B cell (primary cell): ENCODE measurements around the gene ATRIP. TPM values are rescaled to one million over a fixed set of nuclear protein-coding genes. Genes with fewer than 3 reads are reported as not detected.

ENCODE experiments used
- ATAC-seq: fragments of 200-7000 bp; cut with Tn5 transposase; one replicate; pipeline ENCODE4 v1.10.0; 2021; ENCODE audit warnings: low read depth, mild to moderate bottlenecking, moderate number of reproducible peaks, moderate library complexity
- CTCF ChIA-PET: fragments of 350-600 bp; sonication (Branson Sonifier 250); formaldehyde crosslinking; loops from one replicate; lab custom pipeline; 2021; ENCODE audit warnings: antibody characterized with exemption, inconsistent platforms; lab: Charles Lee
- POLR2A ChIA-PET: fragments of 350-600 bp; sonication (Branson Sonifier 250); formaldehyde crosslinking; loops from one replicate; lab custom pipeline; 2021; ENCODE audit warnings: antibody characterized with exemption; lab: Charles Lee
- DNase-seq: peaks from one replicate; pipeline ENCODE4 v3.0.0; 2013
- H2AFZ ChIP-seq: 2 replicates; pipeline ENCODE4 v1.6.1; 2012; ENCODE audit warnings: mild to moderate bottlenecking, low read depth, low read length; ENCODE audit not compliant: insufficient read depth, poor library complexity, severe bottlenecking
- H3K27ac ChIP-seq, 2 donors: 1 replicate in 1 of 2; 2 replicates in 1 of 2; pipeline ENCODE4 v1.5.1; 2012 to 2013; ENCODE audit warnings: low read length in 2 of 2, mild to moderate bottlenecking in 2 of 2, moderate library complexity in 1 of 2
- H3K27me3 ChIP-seq, 4 experiments: fragments of 200-600 bp in 1 of 4; sonication (generic) in 1 of 4; replicated peaks in 1 of 4; 1 replicate in 2 of 4; 2 replicates in 2 of 4; pipeline versions ENCODE4 v1.6.1 to v1.7.0; 2013 to 2016; ENCODE audit warnings: low read length in 3 of 4, mild to moderate bottlenecking in 2 of 4, mixed read lengths in 1 of 4, moderate library complexity in 1 of 4; ENCODE audit not compliant: insufficient read depth in 4 of 4, control insufficient read depth in 3 of 4; ENCODE audit errors: control extremely low read depth in 1 of 4
- H3K36me3 ChIP-seq, 2 experiments: replicated peaks in 1 of 2; 1 replicate in 1 of 2; 2 replicates in 1 of 2; pipeline versions ENCODE4 v1.6.1 to v1.7.1; 2013; ENCODE audit warnings: low read length in 1 of 2; ENCODE audit not compliant: insufficient read depth in 2 of 2, control insufficient read depth in 1 of 2; ENCODE audit errors: control extremely low read depth in 1 of 2, extremely low read depth in 1 of 2
- H3K4me1 ChIP-seq, 2 donors: fragments of 200-600 bp in 1 of 2; sonication (generic) in 1 of 2; 1 replicate in 1 of 2; 2 replicates in 1 of 2; pipeline versions ENCODE4 v1.5.1 to v1.6.1; 2013 to 2017; ENCODE audit warnings: low read length in 2 of 2; ENCODE audit not compliant: control insufficient read depth in 2 of 2, insufficient read depth in 2 of 2
- H3K4me2 ChIP-seq: replicated peaks from 2 replicates; pipeline ENCODE3; 2012; ENCODE audit warnings: mild to moderate bottlenecking, low read depth, low read length; ENCODE audit not compliant: poor library complexity, severe bottlenecking
- H3K4me3 ChIP-seq, 5 experiments: fragments of 200-600 bp in 1 of 5; sonication (generic) in 1 of 5; 1 replicate in 3 of 5; 2 replicates in 2 of 5; pipeline versions ENCODE4 v1.5.1 to v1.7.0; 2011 to 2016; ENCODE audit warnings: low read length in 4 of 5, mild to moderate bottlenecking in 4 of 5, low read depth in 2 of 5, control low read depth in 1 of 5, moderate library complexity in 1 of 5; ENCODE audit not compliant: insufficient read depth in 1 of 5; ENCODE audit errors: control extremely low read depth in 1 of 5, extremely low read depth in 1 of 5
- H3K79me2 ChIP-seq: fragments of 200-600 bp; sonication (generic); one replicate; pipeline ENCODE4 v1.6.0; 2016; ENCODE audit warnings: low read length; ENCODE audit not compliant: control insufficient read depth, insufficient read depth
- H3K9ac ChIP-seq: fragments of 200-600 bp; sonication (generic); 2 replicates; pipeline ENCODE4 v1.6.1; 2017; ENCODE audit warnings: mild to moderate bottlenecking, low read length, moderate library complexity
- H3K9me3 ChIP-seq, 3 donors: one replicate each; pipeline versions ENCODE4 v1.6.1 to v1.7.1; 2013; ENCODE audit warnings: low read length in 2 of 3; ENCODE audit not compliant: control insufficient read depth in 2 of 3, insufficient read depth in 1 of 3; ENCODE audit errors: control extremely low read depth in 1 of 3
- H4K20me1 ChIP-seq: 2 replicates; pipeline ENCODE4 v1.6.0; 2012; ENCODE audit warnings: mild to moderate bottlenecking, low read length; ENCODE audit not compliant: insufficient read depth, control insufficient read depth, poor library complexity, severe bottlenecking
- H3K27ac Mint-ChIP-seq: one replicate; pipeline ENCODE4 v1.8.0; 2021; ENCODE audit warnings: mixed read lengths
- H3K27me3 Mint-ChIP-seq: one replicate; pipeline ENCODE4 v1.8.0; 2021; ENCODE audit warnings: mixed read lengths
- H3K4me1 Mint-ChIP-seq: one replicate; pipeline ENCODE4 v1.8.0; 2021; ENCODE audit warnings: mixed read lengths
- H3K4me3 Mint-ChIP-seq: one replicate; pipeline ENCODE4 v1.8.0; 2021; ENCODE audit warnings: mixed read lengths
- H3K9me3 Mint-ChIP-seq: one replicate; pipeline ENCODE4 v1.8.0; 2022; ENCODE audit warnings: mixed read lengths; ENCODE audit not compliant: insufficient read depth
- EZH2 ChIP-seq: IDR thresholded peaks from 2 replicates; pipeline ENCODE4 v1.6.1; 2012; ENCODE audit warnings: borderline replicate concordance, low read depth, mild to moderate bottlenecking, moderate library complexity, low read length; ENCODE audit not compliant: insufficient read depth, poor library complexity, severe bottlenecking
- WGBS: methylation state at CpG from one replicate; pipeline ENCODE4 v1.1.5; 2013; ENCODE audit warnings: missing lambda C conversion rate; ENCODE audit not compliant: insufficient coverage; 5-methylcytosine and 5-hydroxymethylcytosine counted together
- intact Hi-C: fragments of 100-400 bp; cut with micrococcal nuclease; formaldehyde crosslinking; loops from one replicate; pipeline ENCODE4 v1.10.0; 2022
- polyA plus RNA-seq: library from polyadenylated mRNA; depleted of rRNA; stranded (reverse); fragments of >200 nt; gene quantifications from 2 replicates; pipeline ENCODE4 v1.2.3, GENCODE V29; 2012
- total RNA-seq, 2 donors: library from RNA; stranded (reverse); fragments of 120-200 nt in 1 of 2; gene quantifications; 1 replicate in 1 of 2; 2 replicates in 1 of 2; pipeline versions ENCODE4 v1.2.3 to v1.2.4, GENCODE V29; 2013 to 2022
- TF ChIP-seq, protein P1 (sequence below): fragments of 200-600 bp; IDR thresholded peaks from one replicate; pipeline ENCODE4 v1.8.0; 2022; ENCODE audit warnings: antibody characterized with exemption, mild to moderate bottlenecking

Gene ATRIP
- total and polyA plus RNA-seq, 2 donors (not counting 1 experiment from before 2014, with no cell fraction given) = 10.5 to 11.6 TPM

DNA sequence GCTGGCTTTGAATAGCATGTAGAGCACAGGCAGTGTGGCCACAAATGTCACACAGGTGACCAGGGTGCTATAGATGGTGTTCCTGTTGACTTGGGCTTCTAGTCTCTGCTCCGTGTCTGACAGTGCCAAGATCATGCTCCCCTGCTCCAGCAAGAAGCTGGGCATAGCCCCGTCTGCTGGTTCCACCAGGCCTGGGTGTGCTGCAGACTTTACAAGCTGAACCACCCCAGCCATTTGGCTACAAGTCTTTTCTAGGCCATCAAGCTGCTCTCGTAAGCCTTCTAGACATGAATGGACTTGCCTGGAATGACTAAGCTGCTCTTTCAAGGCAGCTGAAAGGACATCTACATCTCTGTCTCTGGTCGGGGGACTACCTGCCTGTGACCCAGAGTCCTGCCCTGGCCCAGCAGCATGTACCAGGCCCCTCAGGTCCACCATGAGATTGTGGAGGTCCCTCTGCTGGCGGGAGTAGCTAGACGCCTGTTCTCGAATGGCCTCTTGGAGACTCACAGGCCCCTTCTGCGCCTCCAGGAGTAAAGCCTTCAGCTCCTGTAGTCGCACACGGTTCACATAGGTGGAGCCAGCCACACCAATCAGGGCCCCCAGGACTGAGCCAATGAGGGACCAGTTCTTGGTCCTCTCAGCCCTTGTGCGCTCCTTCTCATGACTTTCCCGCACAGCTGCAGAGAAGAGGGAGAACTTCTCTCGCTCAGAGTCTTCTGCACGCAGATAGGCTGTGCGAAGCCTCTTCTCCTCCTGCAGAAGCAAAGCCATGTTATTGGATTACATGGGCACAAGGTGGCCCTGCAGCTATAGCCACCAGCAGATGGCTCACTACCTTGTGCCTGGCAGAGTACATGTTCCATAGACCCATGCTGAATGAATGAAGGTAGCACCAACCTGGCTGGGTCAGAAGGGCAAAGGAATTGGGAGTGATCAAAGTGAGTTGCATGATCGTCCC lies 13.8 kb upstream of the ATRIP start:
- Histone ChIP-seq H2AFZ (no peak overlapping the region), H3K9me3 (peaks cover 0 to 3% (median 0%) of the 10 kb centered on the region in 3 donors), H3K4me1 (peaks cover 12 to 13% of the 10 kb centered on the region in 2 donors), H3K79me2 (peaks cover 12% of the 10 kb centered on the region), H3K4me3 (no peak overlapping the region), H4K20me1 (no peaks in the 10 kb centered on the region), H3K36me3 (peaks cover 0 to 16% of the 10 kb centered on the region in 2 experiments), H3K4me2 (no peak overlapping the region), H3K9ac (no peak overlapping the region), H3K27me3 (peaks cover 0 to 9% (median 3%) of the 10 kb centered on the region in 4 experiments), H3K27ac (no peak overlapping the region)
- no peaks in the 10 kb centered on the region for H3K9me3 Mint-ChIP-seq
- DNase-seq (no peak), ATAC-seq (no peak)
- 95% methylated on average over 14 of the region's 16 CpGs for WGBS
- intact Hi-C loops = no loop called here
- peaks cover 9% of the 10 kb centered on the region for H3K27me3 Mint-ChIP-seq
- no peak for TF ChIP-seq EZH2
- TF ChIP-seq, protein P1, sequence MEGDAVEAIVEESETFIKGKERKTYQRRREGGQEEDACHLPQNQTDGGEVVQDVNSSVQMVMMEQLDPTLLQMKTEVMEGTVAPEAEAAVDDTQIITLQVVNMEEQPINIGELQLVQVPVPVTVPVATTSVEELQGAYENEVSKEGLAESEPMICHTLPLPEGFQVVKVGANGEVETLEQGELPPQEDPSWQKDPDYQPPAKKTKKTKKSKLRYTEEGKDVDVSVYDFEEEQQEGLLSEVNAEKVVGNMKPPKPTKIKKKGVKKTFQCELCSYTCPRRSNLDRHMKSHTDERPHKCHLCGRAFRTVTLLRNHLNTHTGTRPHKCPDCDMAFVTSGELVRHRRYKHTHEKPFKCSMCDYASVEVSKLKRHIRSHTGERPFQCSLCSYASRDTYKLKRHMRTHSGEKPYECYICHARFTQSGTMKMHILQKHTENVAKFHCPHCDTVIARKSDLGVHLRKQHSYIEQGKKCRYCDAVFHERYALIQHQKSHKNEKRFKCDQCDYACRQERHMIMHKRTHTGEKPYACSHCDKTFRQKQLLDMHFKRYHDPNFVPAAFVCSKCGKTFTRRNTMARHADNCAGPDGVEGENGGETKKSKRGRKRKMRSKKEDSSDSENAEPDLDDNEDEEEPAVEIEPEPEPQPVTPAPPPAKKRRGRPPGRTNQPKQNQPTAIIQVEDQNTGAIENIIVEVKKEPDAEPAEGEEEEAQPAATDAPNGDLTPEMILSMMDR = no peak
- ChIA-PET POLR2A (interaction anchor here (0.5 kb wide), 2 partner anchors 17 to 1908 kb away, joined by 3 read pairs; no protein-coding TSS in a partner anchor), CTCF (interaction anchor here (0.5 to 13.4 kb wide), 9 partner anchors 10 to 161 kb away, joined by 3 to 330 read pairs (median 3); partner anchors contain the start of gene ATRIP)
- H3K4me1 Mint-ChIP-seq = peaks cover 12% of the 10 kb centered on the region
- no peak overlapping the region for H3K27ac Mint-ChIP-seq
- H3K4me3 Mint-ChIP-seq = no peak overlapping the region
